Measurements from ENCODE around the gene SBNO2. TPM values are rescaled to one million over a fixed set of nuclear protein-coding genes. Genes with fewer than 3 reads are reported as not detected.

Gene SBNO2
- total RNA-seq, 1 donor from 2014 or later: 63.2 TPM

- intact Hi-C loops (cut with micrococcal nuclease): no loop called here
These were observed 65.6 kb downstream of the SBNO2 start for GRCh38 chr19:1108291-1109031.

DNA sequence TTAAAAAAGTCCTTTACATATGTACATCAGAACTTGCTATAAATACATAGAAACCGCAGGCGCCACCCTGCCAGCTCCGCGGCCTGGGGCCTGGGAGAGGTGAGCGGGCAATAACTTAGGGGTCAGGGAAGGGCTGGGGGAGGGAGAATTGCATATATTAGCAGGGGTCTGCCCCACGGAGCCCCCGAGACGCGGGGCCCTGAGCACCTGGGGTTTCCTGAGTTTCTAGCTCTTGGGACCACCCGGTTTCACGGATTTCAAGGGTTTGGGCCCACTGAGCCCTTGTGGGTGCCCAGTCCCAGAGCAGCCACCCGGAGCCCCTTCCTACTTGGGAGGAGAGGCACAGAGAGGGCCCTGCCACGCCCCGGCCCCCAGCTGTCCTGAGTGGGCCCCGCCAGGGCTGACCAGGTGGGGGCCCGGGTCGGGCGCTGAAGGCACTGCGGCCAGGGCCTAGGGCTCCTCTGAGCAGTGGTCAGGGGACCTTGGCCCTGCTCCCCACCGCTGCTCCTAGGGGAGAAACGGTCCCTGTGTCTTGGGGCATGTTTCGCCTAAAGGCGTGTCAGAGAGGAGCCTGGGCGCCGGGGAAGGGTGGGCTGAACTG, 66.3 kb downstream of the SBNO2 start:
- intact Hi-C loops (cut with micrococcal nuclease): no loop called here

DNA sequence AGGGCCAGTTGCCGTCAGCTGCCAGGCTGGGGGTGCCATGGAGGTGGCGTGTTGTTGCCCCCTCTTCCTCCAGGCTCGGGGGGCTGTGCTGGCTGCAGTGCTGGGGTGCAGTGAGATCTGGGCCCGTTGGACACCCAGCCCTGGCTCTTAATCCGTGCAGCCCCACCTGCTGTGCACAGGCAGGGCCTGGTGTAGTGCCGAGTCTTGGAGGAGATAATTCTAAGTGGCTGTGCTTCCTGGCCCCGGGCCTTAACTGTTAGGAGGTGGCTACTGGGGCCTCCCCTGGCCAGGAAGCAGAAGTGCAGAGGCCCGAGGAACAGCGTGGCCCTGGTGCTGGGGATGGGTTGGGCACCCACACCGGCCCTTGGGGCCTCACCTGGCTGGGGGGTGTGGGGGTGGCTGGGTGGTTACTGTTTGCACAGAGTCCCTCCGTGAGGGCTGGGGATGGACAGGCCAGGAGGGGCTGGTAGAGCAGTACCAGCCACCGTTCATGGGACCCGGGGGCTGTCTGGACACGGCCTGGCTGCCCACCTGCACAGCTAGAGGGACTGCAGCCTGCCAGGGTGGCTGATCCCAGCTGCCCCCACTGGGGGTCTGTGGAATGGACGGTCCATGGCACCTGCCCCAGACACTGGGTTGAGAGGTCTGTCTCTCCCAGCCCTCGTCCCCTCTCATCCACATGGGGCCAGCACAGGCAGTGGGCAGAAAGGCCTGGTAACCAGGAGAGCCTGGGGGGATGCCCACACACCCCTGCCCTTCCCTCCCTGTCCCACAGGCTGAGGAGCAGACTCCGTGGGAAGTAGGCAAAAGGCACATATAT, 67.0 kb downstream of the SBNO2 start:
- intact Hi-C loops (cut with micrococcal nuclease): no loop called here

GRCh38 chr19:1105873-1106840, 67.9 kb downstream of the SBNO2 start:
- intact Hi-C loops (cut with micrococcal nuclease): no loop called here

DNA sequence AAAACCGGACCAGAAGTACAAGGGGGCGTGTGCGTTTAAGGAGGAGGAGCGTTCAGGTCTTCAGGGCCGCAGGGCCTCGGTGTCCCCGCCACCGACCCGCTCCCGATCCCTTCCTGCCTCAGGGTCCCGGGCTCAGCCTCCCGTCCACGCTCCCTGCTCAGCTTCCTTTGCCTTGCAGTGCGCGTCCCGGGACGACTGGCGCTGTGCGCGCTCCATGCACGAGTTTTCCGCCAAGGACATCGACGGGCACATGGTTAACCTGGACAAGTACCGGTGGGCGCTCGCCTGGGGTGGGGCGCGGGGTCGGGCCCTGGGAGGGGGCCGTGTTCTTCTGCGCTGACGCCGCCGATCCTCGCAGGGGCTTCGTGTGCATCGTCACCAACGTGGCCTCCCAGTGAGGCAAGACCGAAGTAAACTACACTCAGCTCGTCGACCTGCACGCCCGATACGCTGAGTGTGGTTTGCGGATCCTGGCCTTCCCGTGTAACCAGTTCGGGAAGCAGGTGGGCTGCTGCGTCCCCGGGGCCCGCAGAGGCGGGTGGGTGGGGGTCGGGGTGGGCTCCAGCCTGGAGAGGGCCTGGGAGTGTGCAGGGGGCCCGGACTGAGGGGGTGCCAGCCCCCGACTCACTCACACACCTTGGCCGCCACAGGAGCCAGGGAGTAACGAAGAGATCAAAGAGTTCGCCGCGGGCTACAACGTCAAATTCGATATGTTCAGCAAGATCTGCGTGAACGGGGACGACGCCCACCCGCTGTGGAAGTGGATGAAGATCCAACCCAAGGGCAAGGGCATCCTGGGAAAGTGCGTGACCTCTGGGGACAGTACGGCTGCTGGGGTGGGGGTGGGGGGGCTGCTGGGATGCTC, 68.8 kb downstream of the SBNO2 start:
- intact Hi-C loops (cut with micrococcal nuclease): no loop called here

DNA sequence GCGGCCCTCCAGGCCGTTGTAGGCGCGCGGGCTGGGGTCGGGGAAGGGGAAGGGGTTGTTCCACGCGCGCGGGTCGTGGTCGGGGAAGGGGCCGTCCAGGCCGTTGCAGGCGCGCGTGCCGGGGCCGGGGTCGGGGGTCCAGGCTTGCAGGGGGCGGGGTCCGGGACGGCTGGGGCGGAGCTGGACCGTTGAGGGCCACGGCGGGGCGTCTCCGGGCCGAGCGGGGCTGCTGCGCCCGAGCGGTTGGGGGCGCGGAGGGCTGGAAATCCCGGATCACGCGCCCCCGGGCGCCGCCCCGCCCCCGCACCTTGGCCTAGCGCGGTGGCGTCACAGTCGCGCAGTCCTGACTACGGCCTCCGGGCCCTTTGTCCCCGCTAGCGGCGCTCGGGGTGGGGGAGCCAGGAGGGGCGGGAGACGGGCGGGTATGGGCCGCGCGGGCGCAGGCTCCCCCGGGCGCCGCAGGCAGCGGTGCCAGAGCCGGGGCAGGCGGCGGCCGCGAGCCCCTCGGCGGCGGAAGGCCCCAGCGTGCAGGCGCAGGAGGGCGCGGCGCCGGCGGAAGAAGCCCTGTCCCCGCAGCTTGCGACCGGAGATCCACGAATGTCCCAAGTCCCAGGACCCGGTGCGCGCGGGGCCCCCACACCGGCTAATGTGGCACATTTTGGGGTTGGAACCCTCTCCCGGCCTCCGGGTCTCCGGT, 69.6 kb downstream of the SBNO2 start:
- intact Hi-C loops (cut with micrococcal nuclease): loop anchor here (5.0 kb wide), 1 partner anchor 307 kb away; the partner anchor contains the start of gene PTBP1

- intact Hi-C loops (cut with micrococcal nuclease): loop anchor here (1.0 to 5.0 kb wide), 2 partner anchors 9 to 307 kb away; partner anchors contain the start of genes POLR2E and PTBP1
These were observed 70.3 kb downstream of the SBNO2 start, which contains the start of gene GPX4 for GRCh38 chr19:1103708-1104310. Gene GPX4, plus strand, starts transcription at chr19:1103994. Its CDS starts 50 bp downstream, at chr19:1104044.

GRCh38 chr19:1103132-1103707, 70.8 kb downstream of the SBNO2 start:
- intact Hi-C loops (cut with micrococcal nuclease): loop anchor here (1.0 to 5.0 kb wide), 2 partner anchors 8 to 306 kb away; partner anchors contain the start of genes POLR2E and PTBP1

DNA sequence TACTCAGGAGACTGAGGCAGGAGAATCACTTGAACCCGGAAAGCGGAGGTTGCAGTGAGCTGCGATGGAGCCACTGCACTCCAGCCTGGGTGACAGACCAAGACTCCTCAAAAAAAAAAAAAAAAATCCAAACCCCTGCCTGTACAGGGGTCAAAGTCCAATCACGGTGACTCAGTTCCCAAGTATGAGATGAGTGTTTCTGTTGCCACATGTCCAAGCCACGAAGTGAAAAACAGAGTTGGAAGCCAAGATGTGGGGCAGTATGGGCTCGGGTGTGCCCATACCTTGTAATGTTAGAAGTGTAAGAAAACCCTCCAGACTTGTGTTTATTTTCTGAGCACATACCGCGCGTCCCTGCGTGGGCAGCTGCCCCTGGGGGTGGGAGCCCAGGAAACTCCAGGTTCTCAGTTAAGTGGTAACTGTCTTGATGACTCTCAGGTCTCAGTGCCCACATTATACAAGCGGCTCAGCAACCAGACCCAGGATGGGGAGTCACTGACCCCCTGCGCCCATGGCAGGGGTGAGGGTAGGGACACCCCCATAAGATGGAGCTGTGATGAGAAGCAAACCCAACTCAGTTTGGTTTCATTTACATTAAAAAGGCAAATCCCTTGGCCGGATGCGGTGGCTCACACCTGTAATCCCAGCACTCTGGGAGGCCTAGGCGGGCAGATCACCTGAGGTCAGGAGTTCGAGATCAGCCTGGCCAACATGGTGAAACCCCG, 71.5 kb downstream of the SBNO2 start:
- intact Hi-C loops (cut with micrococcal nuclease): loop anchor here (1.0 to 5.0 kb wide), 2 partner anchors 7 to 305 kb away; partner anchors contain the start of genes POLR2E and PTBP1

DNA sequence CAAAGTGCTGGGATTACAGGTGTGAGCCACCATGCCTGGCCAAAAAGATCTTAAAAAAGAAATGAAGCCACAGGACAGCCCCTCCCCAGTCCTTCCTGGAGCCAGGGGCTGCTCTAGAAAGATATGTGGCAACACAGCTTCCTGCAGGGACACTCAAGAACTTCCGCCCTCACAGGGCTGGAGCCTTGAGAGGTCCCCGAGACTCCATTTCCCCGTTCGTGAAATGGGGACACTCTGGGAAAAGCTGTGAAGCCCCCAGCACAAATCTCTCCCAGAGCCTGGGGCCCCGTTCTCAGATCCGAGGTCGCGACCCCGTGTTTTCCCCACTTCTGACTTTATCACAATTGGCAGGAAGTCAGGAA, 72.8 kb downstream of the SBNO2 start:
- intact Hi-C loops (cut with micrococcal nuclease): loop anchor here (5.0 kb wide), 1 partner anchor 304 kb away; the partner anchor contains the start of gene PTBP1

- intact Hi-C loops (cut with micrococcal nuclease): no loop called here
These were observed 75.7 kb downstream of the SBNO2 start for GRCh38 chr19:1098177-1099051.

DNA sequence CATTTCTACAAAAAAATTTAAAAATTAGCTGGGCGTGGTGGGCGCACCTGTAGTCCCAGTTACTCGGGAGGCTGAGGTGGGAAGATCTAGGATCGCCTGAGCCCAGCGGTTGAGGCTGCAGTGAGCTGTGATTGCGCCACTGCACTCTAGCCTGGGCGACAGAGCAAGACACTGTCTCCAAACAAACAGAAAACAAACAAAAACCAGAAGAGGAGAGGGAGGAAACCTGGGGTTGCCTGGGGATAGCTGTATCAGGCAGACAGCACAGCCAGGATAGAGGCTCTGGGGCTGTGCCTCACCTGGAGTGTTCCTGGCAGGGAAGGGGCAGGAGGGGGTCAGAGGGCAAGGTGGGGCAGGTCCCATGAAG, 76.3 kb downstream of the SBNO2 start:
- intact Hi-C loops (cut with micrococcal nuclease): no loop called here

- intact Hi-C loops (cut with micrococcal nuclease): loop anchor here (1.0 to 2.0 kb wide), 2 partner anchors 8 to 146 kb away; partner anchors contain the start of genes ATP5F1D and GPX4
These were observed 78.9 kb downstream of the SBNO2 start, which contains the start of gene POLR2E for GRCh38 chr19:1094978-1095701. Gene POLR2E, minus strand, starts transcription at chr19:1095375. Its CDS starts 60 bp downstream, at chr19:1095315.

DNA sequence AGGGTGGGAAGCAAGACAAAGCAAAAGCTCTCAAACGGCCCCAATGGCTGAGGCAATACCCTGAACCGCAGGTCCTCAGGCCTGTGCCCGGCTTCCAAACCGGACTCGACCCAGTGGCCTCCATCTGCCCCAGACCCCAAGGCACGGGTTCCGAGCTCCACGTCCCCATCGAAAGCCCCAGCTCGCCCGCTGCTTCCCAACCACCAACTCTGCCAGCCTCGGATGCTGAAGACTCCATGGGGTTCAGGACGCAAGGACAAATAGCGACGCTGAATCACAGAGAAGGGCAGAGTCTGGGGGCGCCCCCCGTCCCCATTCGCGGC, 79.5 kb downstream of the SBNO2 start:
- intact Hi-C loops (cut with micrococcal nuclease): loop anchor here (2.0 kb wide), 1 partner anchor 146 kb away; the partner anchor contains the start of gene ATP5F1D

- intact Hi-C loops (cut with micrococcal nuclease): loop anchor here (2.0 kb wide), 1 partner anchor 147 kb away; the partner anchor contains the start of gene ATP5F1D
These were observed 80.1 kb downstream of the SBNO2 start for GRCh38 chr19:1093811-1094553.

Measured in T-helper 2 cell treated with Interferon-gamma antibody and Interleukin-4, amounts not matched to agents 100 ng/mL and 5 ng/mL, for 36 hours (primary cell).